SU-DHL-6 (cell line): ENCODE measurements around the gene ANK3.

Experiments
- H2AFZ ChIP-seq: fragments of 200-600 bp; sonication (generic); 2 replicates; pipeline ENCODE4 v1.6.1; 2014; ENCODE audit warnings: low read depth, mild to moderate bottlenecking, moderate library complexity, mixed read lengths, antibody characterized with exemption, low read length; ENCODE audit not compliant: severe bottlenecking
- H3F3A ChIP-seq: fragments of 200-600 bp; shearing (Covaris generic); 2 replicates; pipeline ENCODE4 v1.6.0; 2016; ENCODE audit warnings: antibody characterized with exemption, mild to moderate bottlenecking; ENCODE audit not compliant: insufficient read depth
- H3K27ac ChIP-seq: fragments of 200-600 bp; sonication (generic); 2 replicates; pipeline ENCODE4 v1.5.1; 2016; ENCODE audit warnings: low read depth, mild to moderate bottlenecking, low read length, moderate library complexity, mixed read lengths
- H3K27me3 ChIP-seq: fragments of 200-600 bp; sonication (generic), shearing (Covaris generic); 2 replicates; pipeline ENCODE4 v1.6.0; 2014; ENCODE audit warnings: mild to moderate bottlenecking, low read length
- H3K36me3 ChIP-seq: fragments of 200-600 bp; sonication (generic); 2 replicates; pipeline ENCODE4 v1.6.1; 2014; ENCODE audit warnings: mild to moderate bottlenecking, low read length, mixed read lengths
- H3K4me2 ChIP-seq: fragments of 300-600, 200-600 bp; shearing (Covaris generic), sonication (generic); 2 replicates; pipeline ENCODE4 v1.6.0; 2014; ENCODE audit warnings: low read length, low read depth, mild to moderate bottlenecking; ENCODE audit not compliant: poor library complexity, severe bottlenecking
- H3K4me3 ChIP-seq: fragments of 200-600 bp; sonication (generic); 2 replicates; pipeline ENCODE4 v1.5.1; 2014; ENCODE audit warnings: antibody characterized with exemption, low read length, mild to moderate bottlenecking, mixed read lengths; ENCODE audit not compliant: insufficient read depth, poor library complexity, severe bottlenecking
- H3K79me2 ChIP-seq: fragments of 200-600 bp; sonication (generic); 2 replicates; pipeline ENCODE4 v1.6.1; 2014; ENCODE audit warnings: mild to moderate bottlenecking, low read length, moderate library complexity; ENCODE audit not compliant: insufficient read depth
- H3K9ac ChIP-seq: fragments of 200-600 bp; sonication (generic); 2 replicates; pipeline ENCODE4 v1.7.0; 2014; ENCODE audit warnings: mild to moderate bottlenecking, low read length
- H3K9me2 ChIP-seq: fragments of 200-600 bp; sonication (generic); replicated peaks from 2 replicates; pipeline ENCODE4 v1.6.1; 2014; ENCODE audit warnings: low read length; ENCODE audit not compliant: insufficient read depth
- H3K9me3 ChIP-seq: fragments of 200-600 bp; sonication (generic); 2 replicates; pipeline ENCODE4 v1.6.1; 2014; ENCODE audit warnings: low read length, mixed read lengths; ENCODE audit not compliant: insufficient read depth
- H4K20me1 ChIP-seq: fragments of 200-600 bp; sonication (generic); 2 replicates; pipeline ENCODE4 v1.6.1; 2014; ENCODE audit warnings: low read depth, mild to moderate bottlenecking, antibody characterized with exemption, low read length, moderate library complexity, mixed read lengths
- CTCF ChIP-seq: fragments of 200-600 bp; sonication (generic); IDR thresholded peaks from one replicate; pipeline ENCODE4 v1.5.1; 2017; ENCODE audit warnings: antibody characterized with exemption, mild to moderate bottlenecking, low read length, moderate library complexity; ENCODE audit not compliant: insufficient read depth, poor library complexity, severe bottlenecking
- EZH2phosphoT487 ChIP-seq: fragments of 200-600 bp; sonication (generic), shearing (Covaris generic); conservative IDR thresholded peaks from 2 replicates; pipeline ENCODE4 v1.6.1; 2018; ENCODE audit warnings: mild to moderate bottlenecking, antibody characterized with exemption, low read length, moderate library complexity, mixed read lengths

ANK3 gene

DNA sequence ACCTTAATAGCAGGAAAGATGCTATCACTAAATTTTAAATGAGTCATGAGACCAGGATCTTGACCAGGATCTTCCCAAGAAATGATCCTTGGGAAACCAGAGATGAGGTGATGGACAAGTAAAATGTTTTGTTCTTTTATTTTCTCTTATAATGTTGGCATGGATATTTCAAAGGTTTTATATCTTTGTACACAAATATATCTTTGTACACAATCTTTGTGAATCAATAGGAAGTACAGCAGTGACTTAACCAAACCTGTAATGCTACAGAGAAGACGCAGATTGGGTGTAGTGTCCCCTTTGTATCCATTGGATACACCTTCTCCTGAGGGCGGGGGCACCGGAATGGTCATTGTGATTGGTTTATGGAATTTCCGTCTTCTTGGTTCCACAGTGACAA, 303.3 kb downstream of the ANK3 start:
- Histone ChIP-seq H3K4me2 (no peak overlapping the region), H3K9me2 (no peaks in the 10 kb centered on the region), H3K36me3 (peaks cover 10% of the 10 kb centered on the region), H3K4me3 (no peak overlapping the region), H3K27me3 (no peaks in the 10 kb centered on the region), H4K20me1 (no peaks in the 10 kb centered on the region), H3F3A (no peaks in the 10 kb centered on the region), H3K79me2 (no peaks in the 10 kb centered on the region), H2AFZ (no peak overlapping the region), H3K9me3 (no peaks in the 10 kb centered on the region), H3K9ac (no peak overlapping the region), H3K27ac (no peak overlapping the region)
- no peak for TF ChIP-seq EZH2phosphoT487
- TF ChIP-seq CTCF, result no peak

- H2AFZ ChIP-seq, result no peak overlapping the region
- no peaks in the 10 kb centered on the region for H3K9me2 ChIP-seq
- no peak overlapping the region for H3K9ac ChIP-seq
- H3F3A ChIP-seq, result no peaks in the 10 kb centered on the region
- H3K4me3 ChIP-seq, result no peak overlapping the region
- no peaks in the 10 kb centered on the region for H3K9me3 ChIP-seq
- no peaks in the 10 kb centered on the region for H4K20me1 ChIP-seq
- TF ChIP-seq CTCF, result no peak
- TF ChIP-seq EZH2phosphoT487, result no peak
- no peak overlapping the region for H3K4me2 ChIP-seq
- no peak overlapping the region for H3K27ac ChIP-seq
- no peaks in the 10 kb centered on the region for H3K79me2 ChIP-seq
- peaks cover 10% of the 10 kb centered on the region for H3K36me3 ChIP-seq
- H3K27me3 ChIP-seq, result no peaks in the 10 kb centered on the region
Observed at GRCh38 chr10:60082744-60083344, 306.8 kb downstream of the ANK3 start.

DNA sequence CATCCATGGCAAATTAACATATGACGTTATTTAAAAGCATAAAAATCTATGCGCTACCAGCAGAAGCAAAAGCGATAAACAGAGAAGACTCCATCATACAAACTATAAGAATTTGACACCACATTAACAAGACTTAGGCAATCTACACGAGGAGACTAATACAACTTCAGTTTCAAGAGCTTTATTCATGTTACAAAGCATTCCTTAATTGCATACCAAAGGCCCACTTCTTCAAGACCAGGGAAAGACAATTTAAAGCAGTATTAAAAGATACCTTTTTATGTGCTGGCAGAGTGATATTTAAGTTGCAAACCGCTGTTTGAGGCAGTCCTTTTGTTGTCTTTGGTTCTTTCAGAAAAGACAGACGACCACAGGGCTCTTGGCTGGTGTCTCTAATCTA, 307.3 kb downstream of the ANK3 start:
- no peak overlapping the region for H3K4me3 ChIP-seq
- TF ChIP-seq CTCF (no peak), EZH2phosphoT487 (no peak)
- H3F3A ChIP-seq, result no peaks in the 10 kb centered on the region
- no peaks in the 10 kb centered on the region for H3K79me2 ChIP-seq
- H3K9me3 ChIP-seq, result no peaks in the 10 kb centered on the region
- H3K9ac ChIP-seq, result no peak overlapping the region
- peaks cover 10% of the 10 kb centered on the region for H3K36me3 ChIP-seq
- H3K27ac ChIP-seq, result no peak overlapping the region
- no peaks in the 10 kb centered on the region for H3K27me3 ChIP-seq
- H3K9me2 ChIP-seq, result no peaks in the 10 kb centered on the region
- H2AFZ ChIP-seq, result no peak overlapping the region
- no peaks in the 10 kb centered on the region for H4K20me1 ChIP-seq
- H3K4me2 ChIP-seq, result no peak overlapping the region
